Limb (tissue), 2 donors: ENCODE results near the gene MAGEA11.
"Not testable (repeated sequence)": the region's sequence is repeated elsewhere in the genome, so short reads cannot be mapped to it uniquely, and the experiment has no call there.

Source experiments
- DNase-seq, 2 donors: peaks; one replicate each; pipeline ENCODE4 v3.0.0-alpha.2; 2016; ENCODE audit errors: extremely low spot score in 2 of 2

Gene MAGEA11

GRCh38 chrX:149717803-149718202, 5.9 kb downstream of the MAGEA11 start:
- DNase-seq, result no peak

GRCh38 chrX:149718757-149719156, 6.9 kb downstream of the MAGEA11 start:
- DNase-seq, result no peak

- DNase-seq, result no peak
Observed at GRCh38 chrX:149720021-149720689, 8.3 kb downstream of the MAGEA11 start.

- not testable (repeated sequence) for DNase-seq
Observed at GRCh38 chrX:149721241-149721640, 9.4 kb downstream of the MAGEA11 start.

GRCh38 chrX:149721778-149722177, 9.9 kb downstream of the MAGEA11 start:
- no peak for DNase-seq

GRCh38 chrX:149723583-149724118, 11.8 kb downstream of the MAGEA11 start:
- DNase-seq, result not testable (repeated sequence)

- not testable (repeated sequence) for DNase-seq
Observed at GRCh38 chrX:149727308-149727707, 15.4 kb downstream of the MAGEA11 start.

- not testable (repeated sequence) for DNase-seq
Observed at GRCh38 chrX:149742269-149742668, 30.4 kb downstream of the MAGEA11 start.

- not testable (repeated sequence) for DNase-seq
Observed at GRCh38 chrX:149746390-149747007, 34.6 kb downstream of the MAGEA11 start.

- no peak for DNase-seq
Observed at GRCh38 chrX:149757206-149758067, 45.6 kb downstream of the MAGEA11 start.

GRCh38 chrX:149758068-149758714, 46.3 kb downstream of the MAGEA11 start:
- no peak for DNase-seq

- DNase-seq, result not testable (repeated sequence)
Observed at GRCh38 chrX:149758715-149759078, 46.8 kb downstream of the MAGEA11 start.

GRCh38 chrX:149759824-149760223, 48.0 kb downstream of the MAGEA11 start:
- no peak for DNase-seq

GRCh38 chrX:149760965-149761364, 49.1 kb downstream of the MAGEA11 start:
- no peak for DNase-seq

GRCh38 chrX:149761858-149762674, 50.2 kb downstream of the MAGEA11 start:
- DNase-seq, result not testable (repeated sequence)

GRCh38 chrX:149762696-149763614, 51.1 kb downstream of the MAGEA11 start:
- DNase-seq, result no peak
